Suppressor macrophage (primary cell): ENCODE measurements around the gene HYAL2.
"Not testable (repeated sequence)": the region's sequence is repeated elsewhere in the genome, so short reads cannot be mapped to it uniquely, and the experiment has no call there.

Experiments
- DNase-seq, 4 experiments: peaks; one replicate each; pipeline ENCODE4 v3.0.0-alpha.2; 2020 to 2022

Gene HYAL2

GRCh38 chr3:50327943-50328691 is 5.6 kb upstream of the HYAL2 start, which contains the start of gene TUSC2:
Gene TUSC2 (minus strand): TSS chr3:50328223. CDS start chr3:50328099, 124 bp downstream.
- peak; percentile 97 to 99 (median 98) for DNase-seq

GRCh38 chr3:50327129-50327528 is 4.6 kb upstream of the HYAL2 start:
- DNase-seq: no peak

GRCh38 chr3:50326182-50326541 is 3.6 kb upstream of the HYAL2 start:
- DNase-seq: no peak

GRCh38 chr3:50325497-50326181 is 3.1 kb upstream of the HYAL2 start:
- DNase-seq: no peak

GRCh38 chr3:50325113-50325480 is 2.6 kb upstream of the HYAL2 start:
- DNase-seq: no peak

- peak; percentile 72 to 82 (median 73) for DNase-seq
These were observed 2.0 kb upstream of the HYAL2 start for GRCh38 chr3:50324351-50325112.

- peak; percentile 24 to 58 (median 50) for DNase-seq
These were observed 1.2 kb upstream of the HYAL2 start for GRCh38 chr3:50323614-50324199.

- DNase-seq: peak; percentile 32 to 68 (median 66)
These were observed 601 bp upstream of the HYAL2 start for GRCh38 chr3:50323092-50323600.

- DNase-seq: no peak
These were observed 495 bp downstream of the HYAL2 start for GRCh38 chr3:50322115-50322385.

- peak; percentile 86 to 96 (median 93) for DNase-seq
These were observed 1.0 kb downstream of the HYAL2 start for GRCh38 chr3:50321336-50322114.

- DNase-seq: peak; percentile 71 to 91 (median 80)
These were observed 1.7 kb downstream of the HYAL2 start for GRCh38 chr3:50320853-50321335.

GRCh38 chr3:50319894-50320625 is 2.5 kb downstream of the HYAL2 start:
- no peak for DNase-seq

GRCh38 chr3:50319181-50319893 is 3.2 kb downstream of the HYAL2 start:
- DNase-seq: no peak

- peak; percentile 24 to 69 (median 56) for DNase-seq
These were observed 3.9 kb downstream of the HYAL2 start for GRCh38 chr3:50318615-50319014.

- no peak for DNase-seq
These were observed 4.4 kb downstream of the HYAL2 start for GRCh38 chr3:50318163-50318562.

GRCh38 chr3:50317300-50317699 is 5.2 kb downstream of the HYAL2 start:
- DNase-seq: no peak

GRCh38 chr3:50316657-50317242 is 5.8 kb downstream of the HYAL2 start:
- no peak for DNase-seq

GRCh38 chr3:50314816-50315215 is 7.7 kb downstream of the HYAL2 start:
- DNase-seq: no peak

GRCh38 chr3:50314342-50314741 is 8.2 kb downstream of the HYAL2 start:
- no peak for DNase-seq

GRCh38 chr3:50312041-50312440 is 10.5 kb downstream of the HYAL2 start:
- DNase-seq: not testable (repeated sequence)
